Measurements from ENCODE around the gene PRC1.

DNA sequence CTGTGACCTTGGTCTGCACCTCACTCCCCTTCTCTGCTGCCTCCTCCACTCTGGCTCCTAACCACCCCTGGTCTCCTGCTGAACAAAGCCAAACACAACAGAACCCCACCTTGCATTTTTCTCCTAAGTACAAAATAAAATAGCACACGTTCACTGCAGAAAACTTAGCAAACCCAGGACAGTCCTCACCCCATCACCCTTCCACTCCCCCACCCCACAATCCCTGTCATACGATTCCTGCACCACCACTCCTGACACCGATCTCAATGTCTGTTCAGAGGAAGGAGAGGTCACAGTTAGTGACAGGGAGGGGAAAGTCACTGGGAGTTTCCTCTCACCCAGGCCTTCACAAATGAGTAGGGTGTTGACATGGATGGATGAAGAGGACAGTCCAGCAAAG is 23.8 kb upstream of the PRC1 start:
- TF ChIP-seq, protein P1, sequence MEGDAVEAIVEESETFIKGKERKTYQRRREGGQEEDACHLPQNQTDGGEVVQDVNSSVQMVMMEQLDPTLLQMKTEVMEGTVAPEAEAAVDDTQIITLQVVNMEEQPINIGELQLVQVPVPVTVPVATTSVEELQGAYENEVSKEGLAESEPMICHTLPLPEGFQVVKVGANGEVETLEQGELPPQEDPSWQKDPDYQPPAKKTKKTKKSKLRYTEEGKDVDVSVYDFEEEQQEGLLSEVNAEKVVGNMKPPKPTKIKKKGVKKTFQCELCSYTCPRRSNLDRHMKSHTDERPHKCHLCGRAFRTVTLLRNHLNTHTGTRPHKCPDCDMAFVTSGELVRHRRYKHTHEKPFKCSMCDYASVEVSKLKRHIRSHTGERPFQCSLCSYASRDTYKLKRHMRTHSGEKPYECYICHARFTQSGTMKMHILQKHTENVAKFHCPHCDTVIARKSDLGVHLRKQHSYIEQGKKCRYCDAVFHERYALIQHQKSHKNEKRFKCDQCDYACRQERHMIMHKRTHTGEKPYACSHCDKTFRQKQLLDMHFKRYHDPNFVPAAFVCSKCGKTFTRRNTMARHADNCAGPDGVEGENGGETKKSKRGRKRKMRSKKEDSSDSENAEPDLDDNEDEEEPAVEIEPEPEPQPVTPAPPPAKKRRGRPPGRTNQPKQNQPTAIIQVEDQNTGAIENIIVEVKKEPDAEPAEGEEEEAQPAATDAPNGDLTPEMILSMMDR (IDR thresholded peaks at IDR 0.05), result no peak
- no peak for TF ChIP-seq EZH2phosphoT487 (IDR thresholded peaks at IDR 0.05)

All from neural progenitor cell (in vitro differentiated cells).